K562 treated with DMSO at 1 percent for 12 hours (cell line): Measurements from ENCODE around the gene PCID2. TPM values are rescaled to one million over a fixed set of nuclear protein-coding genes. Genes with fewer than 3 reads are reported as not detected.

Experiments used
- total RNA-seq: library from RNA; unstranded; fragments of 300-600 nt; gene quantifications from 2 replicates; pipeline ENCODE4 v1.2.3, GENCODE V29; 2022; ENCODE audit not compliant: insufficient read depth

PCID2 gene
- total RNA-seq, result 23.9 and 32.6 TPM in 2 replicates

GRCh38 chr13:113208421-113209335, at the start of gene PCID2:
Gene PCID2 (minus strand): TSS chr13:113208669. CDS start chr13:113208634, 35 bp downstream.

GRCh38 chr13:113209336-113209758, 878 bp upstream of the PCID2 start, which contains the start of gene CUL4A:
Gene CUL4A (plus strand): TSS chr13:113209613. CDS start chr13:113209628, 15 bp downstream.

GRCh38 chr13:113157929-113158747, 50.3 kb downstream of the PCID2 start, which contains the start of gene PROZ:
Gene PROZ (plus strand): TSS chr13:113158648. CDS start chr13:113158661, 13 bp downstream.

Other genes starting within 250 kb of the PCID2 start
- not detected in 2 replicates for gene MCF2L, start 239.5 kb downstream of the PCID2 start, total RNA-seq
- not detected in 2 replicates for gene F7, start 102.9 kb downstream of the PCID2 start, total RNA-seq
- gene F10, start 85.9 kb downstream of the PCID2 start, total RNA-seq, result not detected in 2 replicates
- gene PROZ, start 50.0 kb downstream of the PCID2 start, total RNA-seq, result 0.79 TPM in 1 of 2 replicates, not detected in the other
- 17.1 and 46.8 TPM in 2 replicates for gene CUL4A, start 944 bp upstream of the PCID2 start, total RNA-seq
- gene LAMP1, start 88.6 kb upstream of the PCID2 start, total RNA-seq, result 39.9 and 74.5 TPM in 2 replicates
- gene GRTP1, start 155.5 kb upstream of the PCID2 start, total RNA-seq, result 13.9 and 16.4 TPM in 2 replicates
- 0.49 and 2.8 TPM in 2 replicates for gene ADPRHL1, start 244.8 kb upstream of the PCID2 start, total RNA-seq